HepG2 (cell line): ENCODE results near the gene ZNF621. TPM values are rescaled to one million over a fixed set of nuclear protein-coding genes. Genes with fewer than 3 reads are reported as not detected.

Experiments used
- FOXO1 ChIP-seq: sonication (generic); formaldehyde crosslinking; IDR thresholded peaks from 2 replicates; pipeline ENCODE4 v1.4.0; 2020; ENCODE audit warnings: missing genetic modification reagents
- HNRNPLL ChIP-seq: fragments of 200-400 bp; formaldehyde crosslinking; IDR thresholded peaks from 2 replicates; pipeline ENCODE4 v1.6.1; 2017; ENCODE audit warnings: mild to moderate bottlenecking, low read depth, low read length; ENCODE audit not compliant: poor library complexity, severe bottlenecking
- LCORL ChIP-seq, 2 experiments: fragments of 450-650 bp in 1 of 2; sonication (generic) in 1 of 2; formaldehyde crosslinking in 1 of 2; IDR thresholded peaks; 2 replicates each; pipeline versions ENCODE4 v1.5.0 to v1.6.1; 2017 to 2020; ENCODE audit warnings: antibody characterized with exemption in 1 of 2, missing genetic modification reagents in 1 of 2
- MATR3 ChIP-seq: sonication (generic); formaldehyde crosslinking; IDR thresholded peaks from 2 replicates; pipeline ENCODE4 v1.4.0; 2020; ENCODE audit warnings: missing genetic modification reagents
- PHF8 ChIP-seq: sonication (generic); formaldehyde crosslinking; IDR thresholded peaks from 2 replicates; pipeline ENCODE4 v1.5.0; 2020; ENCODE audit warnings: missing genetic modification reagents
- RAD21 ChIP-seq: fragments of 450-650 bp; formaldehyde crosslinking; IDR thresholded peaks from 2 replicates; pipeline ENCODE4 v1.5.0; 2020; ENCODE audit warnings: mild to moderate bottlenecking
- SNAPC2 ChIP-seq: sonication (generic); formaldehyde crosslinking; IDR thresholded peaks from 2 replicates; pipeline ENCODE4 v1.8.1; 2022; ENCODE audit warnings: mild to moderate bottlenecking, missing genetic modification reagents
- STAT5B ChIP-seq: sonication (generic); formaldehyde crosslinking; IDR thresholded peaks from 2 replicates; pipeline ENCODE4 v1.4.0; 2020; ENCODE audit warnings: missing genetic modification reagents
- TSC22D2 ChIP-seq: sonication (generic); formaldehyde crosslinking; IDR thresholded peaks from 2 replicates; pipeline ENCODE4 v1.5.1; 2020; ENCODE audit warnings: missing genetic modification reagents, mild to moderate bottlenecking, borderline replicate concordance
- XRCC5 ChIP-seq: fragments of 200-400 bp; formaldehyde crosslinking; optimal IDR thresholded peaks from 2 replicates; pipeline ENCODE3; 2017; ENCODE audit warnings: mild to moderate bottlenecking, low read length
- ZNF251 ChIP-seq: sonication (generic); formaldehyde crosslinking; IDR thresholded peaks from 2 replicates; pipeline ENCODE4 v1.9.0; 2021; ENCODE audit warnings: mild to moderate bottlenecking, missing genetic modification reagents
- ZNF292 ChIP-seq: sonication (generic); formaldehyde crosslinking; IDR thresholded peaks from 2 replicates; pipeline ENCODE4 v1.8.1; 2022; ENCODE audit warnings: mild to moderate bottlenecking, low read depth, missing genetic modification reagents, borderline replicate concordance
- ZNF446 ChIP-seq: sonication (generic); formaldehyde crosslinking; IDR thresholded peaks from 2 replicates; pipeline ENCODE4 v1.5.0; 2020; ENCODE audit warnings: mild to moderate bottlenecking, missing genetic modification reagents
- ZNF577 ChIP-seq: sonication (generic); formaldehyde crosslinking; IDR thresholded peaks from 2 replicates; pipeline ENCODE4 v1.4.0; 2020; ENCODE audit warnings: mild to moderate bottlenecking, low read depth, missing genetic modification reagents, borderline replicate concordance
- ZNF746 ChIP-seq: sonication (generic); formaldehyde crosslinking; IDR thresholded peaks from 2 replicates; pipeline ENCODE4 v1.8.0; 2022; ENCODE audit warnings: mild to moderate bottlenecking, missing genetic modification reagents
- ZNF761 ChIP-seq: sonication (generic); formaldehyde crosslinking; conservative IDR thresholded peaks from 2 replicates; pipeline ENCODE4 v1.4.0; 2020; ENCODE audit warnings: mild to moderate bottlenecking, missing genetic modification reagents
- ZNF839 ChIP-seq: sonication (generic); formaldehyde crosslinking; IDR thresholded peaks from 2 replicates; pipeline ENCODE4 v1.4.0; 2020; ENCODE audit warnings: missing genetic modification reagents, mild to moderate bottlenecking, borderline replicate concordance
- polyA plus RNA-seq, 8 experiments: library from polyadenylated mRNA; depleted of rRNA in 3 of 8; stranded (reverse) in 7 of 8; unstranded in 1 of 8; fragments of >200 nt; fragmentation: Illumina TruSeq in 4 of 8; extraction: Trizol in 4 of 8; gene quantifications; 2 replicates each; pipeline versions ENCODE4 v1.2.1 to v1.2.3, GENCODE V29; 2011 to 2016; ENCODE audit warnings: low read depth in 4 of 8, missing spikeins in 1 of 8, mixed read lengths in 1 of 8; ENCODE audit not compliant: insufficient read depth in 1 of 8
- total RNA-seq, 5 experiments: library from RNA; depleted of rRNA; stranded (reverse); fragments of >200 nt; fragmentation: Illumina TruSeq; extraction: Trizol; gene quantifications; 2 replicates each; pipeline ENCODE4 v1.2.3, GENCODE V29; 2016; ENCODE audit warnings: low read depth in 1 of 5
- TF ChIP-seq, protein P1 (sequence below): sonication (generic); formaldehyde crosslinking; IDR thresholded peaks from 2 replicates; pipeline ENCODE4 v1.4.0; 2020; ENCODE audit warnings: missing genetic modification reagents
- TF ChIP-seq, protein P2 (sequence below): sonication (generic); formaldehyde crosslinking; IDR thresholded peaks from 2 replicates; pipeline ENCODE4 v1.5.1; 2020; ENCODE audit warnings: missing genetic modification reagents, mild to moderate bottlenecking, borderline replicate concordance
- TF ChIP-seq, protein P3 (sequence below): sonication (generic); formaldehyde crosslinking; IDR thresholded peaks from 2 replicates; pipeline ENCODE4 v1.4.0; 2020; ENCODE audit warnings: missing genetic modification reagents

ZNF621 gene
- total and polyA plus RNA-seq, 2 of the 13 experiments (the other 11 are each of a cell fraction or from before 2014, with no cell fraction given) = 13.2 to 14.9 TPM

DNA sequence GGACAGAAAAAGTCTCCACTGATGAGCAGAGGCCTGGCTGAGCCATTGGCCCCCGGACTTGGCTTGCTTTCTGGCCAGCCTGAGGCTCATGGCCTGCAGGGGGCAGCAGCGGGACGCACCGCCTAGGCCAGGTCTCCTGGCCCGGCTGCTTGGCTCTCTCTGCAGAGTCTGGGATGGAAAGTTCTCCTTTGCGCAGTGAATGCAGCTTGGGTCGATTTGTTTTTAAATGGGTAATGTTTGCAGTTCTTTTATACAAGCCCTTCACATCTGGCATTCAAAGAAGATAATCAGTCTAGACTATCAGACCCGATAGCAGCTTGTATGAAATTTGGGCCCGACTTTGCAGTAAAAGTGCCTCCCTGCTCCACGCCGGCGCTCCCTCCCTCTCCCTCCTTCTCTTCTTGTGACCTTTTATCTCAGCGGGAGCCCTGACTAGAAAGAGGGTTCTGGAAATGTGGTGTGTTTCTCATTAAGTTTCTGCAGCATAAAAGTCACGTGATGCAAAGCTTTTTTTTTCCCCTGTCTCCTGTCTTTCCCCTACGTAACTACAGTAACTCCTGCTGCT lies 59.9 kb downstream of the ZNF621 start (continued):
- TF ChIP-seq, protein P1, sequence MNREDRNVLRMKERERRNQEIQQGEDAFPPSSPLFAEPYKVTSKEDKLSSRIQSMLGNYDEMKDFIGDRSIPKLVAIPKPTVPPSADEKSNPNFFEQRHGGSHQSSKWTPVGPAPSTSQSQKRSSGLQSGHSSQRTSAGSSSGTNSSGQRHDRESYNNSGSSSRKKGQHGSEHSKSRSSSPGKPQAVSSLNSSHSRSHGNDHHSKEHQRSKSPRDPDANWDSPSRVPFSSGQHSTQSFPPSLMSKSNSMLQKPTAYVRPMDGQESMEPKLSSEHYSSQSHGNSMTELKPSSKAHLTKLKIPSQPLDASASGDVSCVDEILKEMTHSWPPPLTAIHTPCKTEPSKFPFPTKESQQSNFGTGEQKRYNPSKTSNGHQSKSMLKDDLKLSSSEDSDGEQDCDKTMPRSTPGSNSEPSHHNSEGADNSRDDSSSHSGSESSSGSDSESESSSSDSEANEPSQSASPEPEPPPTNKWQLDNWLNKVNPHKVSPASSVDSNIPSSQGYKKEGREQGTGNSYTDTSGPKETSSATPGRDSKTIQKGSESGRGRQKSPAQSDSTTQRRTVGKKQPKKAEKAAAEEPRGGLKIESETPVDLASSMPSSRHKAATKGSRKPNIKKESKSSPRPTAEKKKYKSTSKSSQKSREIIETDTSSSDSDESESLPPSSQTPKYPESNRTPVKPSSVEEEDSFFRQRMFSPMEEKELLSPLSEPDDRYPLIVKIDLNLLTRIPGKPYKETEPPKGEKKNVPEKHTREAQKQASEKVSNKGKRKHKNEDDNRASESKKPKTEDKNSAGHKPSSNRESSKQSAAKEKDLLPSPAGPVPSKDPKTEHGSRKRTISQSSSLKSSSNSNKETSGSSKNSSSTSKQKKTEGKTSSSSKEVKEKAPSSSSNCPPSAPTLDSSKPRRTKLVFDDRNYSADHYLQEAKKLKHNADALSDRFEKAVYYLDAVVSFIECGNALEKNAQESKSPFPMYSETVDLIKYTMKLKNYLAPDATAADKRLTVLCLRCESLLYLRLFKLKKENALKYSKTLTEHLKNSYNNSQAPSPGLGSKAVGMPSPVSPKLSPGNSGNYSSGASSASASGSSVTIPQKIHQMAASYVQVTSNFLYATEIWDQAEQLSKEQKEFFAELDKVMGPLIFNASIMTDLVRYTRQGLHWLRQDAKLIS (CRISPR knock-in tag) = no peak
- TF ChIP-seq PHF8 = peak; percentile 24; the same call in 1 of the 2 replicates
- 0 out of 2 replicates have a peak, but pooled peaks have one; percentile 11 for TF ChIP-seq STAT5B
- TF ChIP-seq ZNF746 (CRISPR knock-in tag) = no peak
- no peak for TF ChIP-seq ZNF839
- peak; percentile 27 for TF ChIP-seq HNRNPLL
- TF ChIP-seq TSC22D2 (CRISPR knock-in tag) = no peak
- no peak for TF ChIP-seq SNAPC2
- TF ChIP-seq, protein P2, sequence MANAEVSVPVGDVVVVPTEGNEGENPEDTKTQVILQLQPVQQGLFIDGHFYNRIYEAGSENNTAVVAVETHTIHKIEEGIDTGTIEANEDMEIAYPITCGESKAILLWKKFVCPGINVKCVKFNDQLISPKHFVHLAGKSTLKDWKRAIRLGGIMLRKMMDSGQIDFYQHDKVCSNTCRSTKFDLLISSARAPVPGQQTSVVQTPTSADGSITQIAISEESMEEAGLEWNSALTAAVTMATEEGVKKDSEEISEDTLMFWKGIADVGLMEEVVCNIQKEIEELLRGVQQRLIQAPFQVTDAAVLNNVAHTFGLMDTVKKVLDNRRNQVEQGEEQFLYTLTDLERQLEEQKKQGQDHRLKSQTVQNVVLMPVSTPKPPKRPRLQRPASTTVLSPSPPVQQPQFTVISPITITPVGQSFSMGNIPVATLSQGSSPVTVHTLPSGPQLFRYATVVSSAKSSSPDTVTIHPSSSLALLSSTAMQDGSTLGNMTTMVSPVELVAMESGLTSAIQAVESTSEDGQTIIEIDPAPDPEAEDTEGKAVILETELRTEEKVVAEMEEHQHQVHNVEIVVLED (CRISPR knock-in tag) = no peak
- no peak for TF ChIP-seq ZNF292
- TF ChIP-seq XRCC5 = peak; percentile 86
- TF ChIP-seq FOXO1 (CRISPR knock-in tag) = no peak
- TF ChIP-seq ZNF761 (CRISPR knock-in tag) = no peak
- no peak for TF ChIP-seq ZNF446
- no peak for TF ChIP-seq LCORL (IDR thresholded peaks at IDR 0.05)
- TF ChIP-seq LCORL (CRISPR knock-in tag; IDR thresholded peaks at IDR 0.05) = peak; percentile 39; the same call in 1 of the 2 replicates
- no peak for TF ChIP-seq ZNF577
- TF ChIP-seq, protein P3, sequence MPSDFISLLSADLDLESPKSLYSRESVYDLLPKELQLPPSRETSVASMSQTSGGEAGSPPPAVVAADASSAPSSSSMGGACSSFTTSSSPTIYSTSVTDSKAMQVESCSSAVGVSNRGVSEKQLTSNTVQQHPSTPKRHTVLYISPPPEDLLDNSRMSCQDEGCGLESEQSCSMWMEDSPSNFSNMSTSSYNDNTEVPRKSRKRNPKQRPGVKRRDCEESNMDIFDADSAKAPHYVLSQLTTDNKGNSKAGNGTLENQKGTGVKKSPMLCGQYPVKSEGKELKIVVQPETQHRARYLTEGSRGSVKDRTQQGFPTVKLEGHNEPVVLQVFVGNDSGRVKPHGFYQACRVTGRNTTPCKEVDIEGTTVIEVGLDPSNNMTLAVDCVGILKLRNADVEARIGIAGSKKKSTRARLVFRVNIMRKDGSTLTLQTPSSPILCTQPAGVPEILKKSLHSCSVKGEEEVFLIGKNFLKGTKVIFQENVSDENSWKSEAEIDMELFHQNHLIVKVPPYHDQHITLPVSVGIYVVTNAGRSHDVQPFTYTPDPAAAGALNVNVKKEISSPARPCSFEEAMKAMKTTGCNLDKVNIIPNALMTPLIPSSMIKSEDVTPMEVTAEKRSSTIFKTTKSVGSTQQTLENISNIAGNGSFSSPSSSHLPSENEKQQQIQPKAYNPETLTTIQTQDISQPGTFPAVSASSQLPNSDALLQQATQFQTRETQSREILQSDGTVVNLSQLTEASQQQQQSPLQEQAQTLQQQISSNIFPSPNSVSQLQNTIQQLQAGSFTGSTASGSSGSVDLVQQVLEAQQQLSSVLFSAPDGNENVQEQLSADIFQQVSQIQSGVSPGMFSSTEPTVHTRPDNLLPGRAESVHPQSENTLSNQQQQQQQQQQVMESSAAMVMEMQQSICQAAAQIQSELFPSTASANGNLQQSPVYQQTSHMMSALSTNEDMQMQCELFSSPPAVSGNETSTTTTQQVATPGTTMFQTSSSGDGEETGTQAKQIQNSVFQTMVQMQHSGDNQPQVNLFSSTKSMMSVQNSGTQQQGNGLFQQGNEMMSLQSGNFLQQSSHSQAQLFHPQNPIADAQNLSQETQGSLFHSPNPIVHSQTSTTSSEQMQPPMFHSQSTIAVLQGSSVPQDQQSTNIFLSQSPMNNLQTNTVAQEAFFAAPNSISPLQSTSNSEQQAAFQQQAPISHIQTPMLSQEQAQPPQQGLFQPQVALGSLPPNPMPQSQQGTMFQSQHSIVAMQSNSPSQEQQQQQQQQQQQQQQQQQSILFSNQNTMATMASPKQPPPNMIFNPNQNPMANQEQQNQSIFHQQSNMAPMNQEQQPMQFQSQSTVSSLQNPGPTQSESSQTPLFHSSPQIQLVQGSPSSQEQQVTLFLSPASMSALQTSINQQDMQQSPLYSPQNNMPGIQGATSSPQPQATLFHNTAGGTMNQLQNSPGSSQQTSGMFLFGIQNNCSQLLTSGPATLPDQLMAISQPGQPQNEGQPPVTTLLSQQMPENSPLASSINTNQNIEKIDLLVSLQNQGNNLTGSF (CRISPR knock-in tag) = no peak
- peak; percentile 87 for TF ChIP-seq RAD21 (CRISPR knock-in tag)
- TF ChIP-seq ZNF251 = no peak
- TF ChIP-seq MATR3 = no peak
